ENCODE data around the gene CIC. TPM values are rescaled to one million over a fixed set of nuclear protein-coding genes. Genes with fewer than 3 reads are reported as not detected.

CIC gene
- total and polyA plus RNA-seq, 9 of the 15 experiments (the other 6 are each of a cell fraction or from before 2014, with no cell fraction given) = 0.07 to 44.7 (median 8.6) TPM

- in situ Hi-C loops (cut with MboI) = no loop called here
- Histone ChIP-seq H2AFZ (ENCODE audit: low read depth, low read length) (no peak overlapping the region), H3K36me3 (ENCODE audit: control insufficient read depth, insufficient read depth, low read length) (peaks cover 46% of the 10 kb centered on the region), H3K4me1 (replicated peaks in 1 of 2; ENCODE audit: control insufficient read depth in 2 of 2, insufficient read depth in 2 of 2, low read length in 2 of 2) (peaks cover 17 to 56% of the 10 kb centered on the region in 2 experiments), H3K27me3 (ENCODE audit: control insufficient read depth in 2 of 2, insufficient read depth in 2 of 2, low read length in 2 of 2) (no peaks in the 10 kb centered on the region), H3K27ac (ENCODE audit: extremely low read depth, low read depth, low read length) (peak overlapping the region; percentile 91), H3K9me3 (replicated peaks; ENCODE audit: control insufficient read depth, insufficient read depth, low read depth, low read length) (no peaks in the 10 kb centered on the region), H3K9me1 (ENCODE audit: control insufficient read depth, insufficient read depth, low read length) (no peaks in the 10 kb centered on the region), H3K79me2 (ENCODE audit: control insufficient read depth, insufficient read depth, low read length) (peaks cover 32% of the 10 kb centered on the region), H3K4me2 (ENCODE audit: insufficient read depth, low read length) (peak overlapping the region; percentile 96; the same call in 1 of the 2 replicates), H3K4me3 (no peak overlapping the region), H4K20me1 (replicated peaks; ENCODE audit: control insufficient read depth, insufficient read depth, low read length) (no peaks in the 10 kb centered on the region), H3K9ac (ENCODE audit: insufficient read depth in 1 of 2, low read depth in 2 of 2, low read length in 2 of 2) (peak overlapping the region; percentile 17 to 99)
- 87% methylated on average over 3 of the region's 3 CpGs for WGBS (ENCODE audit: insufficient coverage, low coverage, missing lambda C conversion rate)
- intact Hi-C loops (cut with micrococcal nuclease) = no loop called here
- no TSS peak for BruUV-seq (replicated peaks)
- no peak for FAIRE-seq
- TF ChIP-seq PHF8 (IDR thresholded peaks at IDR 0.05; ENCODE audit: borderline replicate concordance, low read length) (no peak), TFE3 (CRISPR knock-in tag; IDR thresholded peaks at IDR 0.05) (peak; percentile 21)
- no peak for ATAC-seq
- CTCF ChIA-PET (ENCODE audit: low intra/inter-chr PET ratio) = no interaction called here
- no peak for DNase-seq (ENCODE audit: extremely low read depth in 1 of 4, low spot score in 3 of 4)
- POLR2A ChIA-PET = interaction anchor here (1.5 to 2.9 kb wide), 4 partner anchors 9 to 24 kb away, joined by 4 to 16 read pairs (median 8); no protein-coding TSS in a partner anchor
These were observed 2.0 kb downstream of the CIC start for GRCh38 chr19:42271045-42271419.

- BruUV-seq (replicated peaks) = no TSS peak
- H3K9me3 ChIP-seq (replicated peaks; ENCODE audit: control insufficient read depth, insufficient read depth, low read depth, low read length) = no peaks in the 10 kb centered on the region
- ChIA-PET POLR2A (interaction anchor here (0.9 to 2.9 kb wide), 2 partner anchors 8 to 9 kb away, joined by 3 to 16 read pairs; no protein-coding TSS in a partner anchor), CTCF (ENCODE audit: low intra/inter-chr PET ratio) (no interaction called here)
- no peak overlapping the region for H3K9ac ChIP-seq (ENCODE audit: insufficient read depth in 1 of 2, low read depth in 2 of 2, low read length in 2 of 2)
- DNase-seq (ENCODE audit: extremely low read depth in 1 of 4, low spot score in 3 of 4) (no peak), FAIRE-seq (no peak), ATAC-seq (no peak)
- in situ Hi-C loops (cut with MboI) (no loop called here), intact Hi-C loops (cut with micrococcal nuclease) (no loop called here)
- 93% methylated on average over 25 of the region's 35 CpGs for WGBS (ENCODE audit: insufficient coverage, low coverage, missing lambda C conversion rate)
- H3K79me2 ChIP-seq (ENCODE audit: control insufficient read depth, insufficient read depth, low read length) = peaks cover 32% of the 10 kb centered on the region
- H3K4me2 ChIP-seq (ENCODE audit: insufficient read depth, low read length) = no peak overlapping the region
- no peaks in the 10 kb centered on the region for H3K9me1 ChIP-seq (ENCODE audit: control insufficient read depth, insufficient read depth, low read length)
- H3K36me3 ChIP-seq (ENCODE audit: control insufficient read depth, insufficient read depth, low read length) = peaks cover 55% of the 10 kb centered on the region
- H4K20me1 ChIP-seq (replicated peaks; ENCODE audit: control insufficient read depth, insufficient read depth, low read length) = no peaks in the 10 kb centered on the region
- H2AFZ ChIP-seq (ENCODE audit: low read depth, low read length) = no peak overlapping the region
- no peaks in the 10 kb centered on the region for H3K27me3 ChIP-seq (ENCODE audit: control insufficient read depth in 2 of 2, insufficient read depth in 2 of 2, low read length in 2 of 2)
- TF ChIP-seq ZNF589 (CRISPR knock-in tag; IDR thresholded peaks at IDR 0.05; ENCODE audit: low read depth) (no peak), ZC3H4 (CRISPR knock-in tag; IDR thresholded peaks at IDR 0.05; ENCODE audit: borderline replicate concordance) (no peak)
- H3K4me1 ChIP-seq (replicated peaks in 1 of 2; ENCODE audit: control insufficient read depth in 2 of 2, insufficient read depth in 2 of 2, low read length in 2 of 2) = peaks cover 17 to 55% of the 10 kb centered on the region in 2 experiments
- H3K4me3 ChIP-seq = no peak overlapping the region
- no peak overlapping the region for H3K27ac ChIP-seq (ENCODE audit: extremely low read depth, low read depth, low read length)
These were observed 2.9 kb downstream of the CIC start for GRCh38 chr19:42271861-42272534.
